ENCODE data around the gene AK2. TPM values are rescaled to one million over a fixed set of nuclear protein-coding genes. Genes with fewer than 3 reads are reported as not detected.
"Not testable (repeated sequence)": the region's sequence is repeated elsewhere in the genome, so short reads cannot be mapped to it uniquely, and the experiment has no call there.

Gene AK2
- total and polyA plus RNA-seq, 2 donors (not counting 1 experiment from before 2014, with no cell fraction given) = 66.8 to 109 TPM

DNA sequence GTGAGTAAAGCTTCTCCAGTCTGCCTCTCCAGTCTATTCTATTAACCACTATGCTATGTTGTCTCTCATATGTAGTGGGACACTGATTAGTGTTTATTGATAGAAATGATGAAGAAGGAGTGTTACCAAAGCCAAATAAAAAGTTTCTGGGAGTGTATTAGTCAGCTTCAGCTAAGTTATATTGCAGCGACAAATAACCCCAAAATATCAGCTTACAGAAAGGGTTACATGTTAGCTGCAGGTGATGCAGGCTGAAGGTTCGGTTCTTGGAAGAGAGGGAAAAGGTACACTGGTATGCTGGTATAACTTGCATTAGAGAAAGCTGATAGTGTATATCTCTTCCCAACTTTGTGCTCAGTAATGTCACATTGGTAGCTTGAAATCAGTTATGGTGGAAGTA is 10.6 kb upstream of the AK2 start:
- ChIA-PET CTCF (interaction anchor here (0.6 to 1.4 kb wide), 3 partner anchors 26 to 115 kb away, joined by 3 to 6 read pairs (median 4); no protein-coding TSS in a partner anchor), POLR2A (interaction anchor here (0.7 kb wide), 1 partner anchor 205 kb away, joined by 5 read pairs; no protein-coding TSS in a partner anchor)

DNA sequence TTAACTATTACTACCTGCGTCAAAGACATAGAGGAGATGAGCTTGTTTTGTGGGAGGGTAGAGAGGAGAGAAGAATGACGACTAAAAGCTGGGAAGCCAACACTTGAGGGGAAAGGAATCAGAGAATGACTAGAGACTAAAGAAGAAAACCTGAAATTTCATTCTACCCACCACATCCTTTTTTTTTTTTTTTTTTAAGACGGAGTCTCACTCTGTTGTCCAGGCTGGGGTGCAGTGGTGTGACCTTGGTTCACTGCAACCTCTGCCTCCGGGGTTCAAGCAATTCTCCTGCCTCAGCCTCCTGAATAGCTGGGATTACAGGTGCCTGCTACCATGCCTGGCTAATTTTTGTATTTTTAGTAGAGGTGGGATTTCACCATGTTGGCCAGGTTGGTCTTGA is 9.6 kb upstream of the AK2 start:
- 100% methylated on average over 1 of the region's 4 CpGs for WGBS (ENCODE audit: insufficient coverage)
- ChIA-PET POLR2A (interaction anchor here (0.6 kb wide), 1 partner anchor 117 kb away, joined by 3 read pairs; no protein-coding TSS in a partner anchor), CTCF (interaction anchor here (1.2 to 1.4 kb wide), 2 partner anchors 9 to 114 kb away, joined by 3 to 4 read pairs; no protein-coding TSS in a partner anchor)
- H3K27me3 ChIP-seq (replicated peaks in 1 of 4; ENCODE audit: control extremely low read depth in 1 of 4, control insufficient read depth in 3 of 4, insufficient read depth in 4 of 4, low read length in 3 of 4); H3K27ac ChIP-seq (ENCODE audit: low read length in 2 of 2); H3K4me3 Mint-ChIP-seq; H3K9me3 Mint-ChIP-seq (ENCODE audit: insufficient read depth); H3K4me1 Mint-ChIP-seq; H3K4me2 ChIP-seq (replicated peaks; ENCODE audit: low read depth, low read length, poor library complexity, severe bottlenecking); H4K20me1 ChIP-seq (ENCODE audit: control insufficient read depth, insufficient read depth, low read length, poor library complexity, severe bottlenecking); DNase-seq; H3K4me1 ChIP-seq (ENCODE audit: control insufficient read depth in 2 of 2, insufficient read depth in 2 of 2, low read length in 2 of 2); H3K36me3 ChIP-seq (replicated peaks in 1 of 2; ENCODE audit: control extremely low read depth in 1 of 2, control insufficient read depth in 1 of 2, extremely low read depth in 1 of 2, insufficient read depth in 2 of 2, low read length in 1 of 2); H3K79me2 ChIP-seq (ENCODE audit: control insufficient read depth, insufficient read depth, low read length); H2AFZ ChIP-seq (ENCODE audit: insufficient read depth, low read depth, low read length, poor library complexity, severe bottlenecking); H3K9ac ChIP-seq (ENCODE audit: low read length); H3K4me3 ChIP-seq (ENCODE audit: control extremely low read depth in 1 of 5, extremely low read depth in 1 of 5, insufficient read depth in 1 of 5, low read depth in 2 of 5, low read length in 4 of 5); ATAC-seq (ENCODE audit: low read depth); H3K27ac Mint-ChIP-seq; H3K9me3 ChIP-seq (ENCODE audit: control extremely low read depth in 1 of 3, control insufficient read depth in 2 of 3, insufficient read depth in 1 of 3, low read length in 2 of 3); intact Hi-C loops (cut with micrococcal nuclease): not testable (repeated sequence)
- H3K27me3 Mint-ChIP-seq = peaks cover 21% of the 10 kb centered on the region

More for the DNA sequence above, 10.6 kb upstream of the AK2 start:
- Histone ChIP-seq H2AFZ (ENCODE audit: insufficient read depth, low read depth, low read length, poor library complexity, severe bottlenecking) (no peak overlapping the region), H3K36me3 (replicated peaks in 1 of 2; ENCODE audit: control extremely low read depth in 1 of 2, control insufficient read depth in 1 of 2, extremely low read depth in 1 of 2, insufficient read depth in 2 of 2, low read length in 1 of 2) (no peaks in the 10 kb centered on the region), H3K27ac (ENCODE audit: low read length in 2 of 2) (no peak overlapping the region), H3K4me3 (ENCODE audit: control extremely low read depth in 1 of 5, extremely low read depth in 1 of 5, insufficient read depth in 1 of 5, low read depth in 2 of 5, low read length in 4 of 5) (no peak overlapping the region), H3K9ac (ENCODE audit: low read length) (no peak overlapping the region), H3K4me1 (ENCODE audit: control insufficient read depth in 2 of 2, insufficient read depth in 2 of 2, low read length in 2 of 2) (no peaks in the 10 kb centered on the region), H4K20me1 (ENCODE audit: control insufficient read depth, insufficient read depth, low read length, poor library complexity, severe bottlenecking) (no peaks in the 10 kb centered on the region), H3K4me2 (replicated peaks; ENCODE audit: low read depth, low read length, poor library complexity, severe bottlenecking) (no peak overlapping the region), H3K79me2 (ENCODE audit: control insufficient read depth, insufficient read depth, low read length) (no peaks in the 10 kb centered on the region), H3K9me3 (ENCODE audit: control extremely low read depth in 1 of 3, control insufficient read depth in 2 of 3, insufficient read depth in 1 of 3, low read length in 2 of 3) (no peaks in the 10 kb centered on the region), H3K27me3 (replicated peaks in 1 of 4; ENCODE audit: control extremely low read depth in 1 of 4, control insufficient read depth in 3 of 4, insufficient read depth in 4 of 4, low read length in 3 of 4) (peaks cover 0 to 6% (median 0%) of the 10 kb centered on the region in 4 experiments)
- Mint-ChIP-seq H3K27me3 (peaks cover 21% of the 10 kb centered on the region), H3K4me3 (no peak overlapping the region), H3K27ac (no peak overlapping the region), H3K9me3 (ENCODE audit: insufficient read depth) (no peaks in the 10 kb centered on the region), H3K4me1 (no peaks in the 10 kb centered on the region)
- TF ChIP-seq CTCF (IDR thresholded peaks at IDR 0.05) (no peak), EZH2 (IDR thresholded peaks at IDR 0.05; ENCODE audit: borderline replicate concordance, insufficient read depth, low read depth, low read length, poor library complexity, severe bottlenecking) (no peak)
- no CpG with 5 or more reads among the region's 2 CpGs for WGBS (ENCODE audit: insufficient coverage)
- intact Hi-C loops (cut with micrococcal nuclease) = no loop called here
- no peak for DNase-seq
- ATAC-seq (ENCODE audit: low read depth) = no peak
